GM23338 (cell line): Measurements from ENCODE around the gene DTL. TPM values are rescaled to one million over a fixed set of nuclear protein-coding genes. Genes with fewer than 3 reads are reported as not detected.

Experiments
- ATAC-seq: fragments of 200-7000 bp; cut with Tn5 transposase; 3 replicates; pipeline ENCODE4 v1.9.1; 2020
- DNase-seq: peaks from one replicate; pipeline ENCODE4 v3.0.0-alpha.2; 2015; ENCODE audit warnings: low spot score
- H2AFZ ChIP-seq: fragments of 200-600 bp; sonication (generic); 2 replicates; pipeline ENCODE4 v1.8.0; 2016; ENCODE audit warnings: antibody characterized with exemption, mild to moderate bottlenecking, moderate library complexity
- H3F3A ChIP-seq: fragments of 200-600 bp; sonication (generic); replicated peaks from 2 replicates; pipeline ENCODE4 v1.8.0; 2017; ENCODE audit warnings: antibody characterized with exemption, mixed run types, low read depth
- H3K27ac ChIP-seq: fragments of 200-600 bp; sonication (generic); 2 replicates; pipeline ENCODE4 v1.6.1; 2016; ENCODE audit warnings: low read depth
- H3K27me3 ChIP-seq: fragments of 200-600 bp; sonication (generic); 2 replicates; pipeline ENCODE4 v1.8.0; 2016; ENCODE audit warnings: mild to moderate bottlenecking, mixed run types, moderate library complexity; ENCODE audit not compliant: insufficient read depth
- H3K36me3 ChIP-seq: fragments of 200-600 bp; sonication (generic); 2 replicates; pipeline ENCODE4 v1.8.0; 2016; ENCODE audit warnings: mild to moderate bottlenecking; ENCODE audit not compliant: insufficient read depth
- H3K4me1 ChIP-seq: fragments of 200-600 bp; sonication (generic); 2 replicates; pipeline ENCODE4 v1.8.0; 2016; ENCODE audit warnings: mild to moderate bottlenecking, moderate library complexity; ENCODE audit not compliant: insufficient read depth
- H3K4me2 ChIP-seq: fragments of 200-600 bp; sonication (generic); 2 replicates; pipeline ENCODE4 v1.7.1; 2017; ENCODE audit warnings: mixed run types
- H3K4me3 ChIP-seq: fragments of 200-600 bp; sonication (generic); 2 replicates; pipeline ENCODE4 v1.6.1; 2016; ENCODE audit warnings: mixed run types
- H3K79me2 ChIP-seq: fragments of 200-600 bp; sonication (generic); replicated peaks from 2 replicates; pipeline ENCODE4 v1.8.0; 2017; ENCODE audit warnings: mild to moderate bottlenecking; ENCODE audit not compliant: insufficient read depth
- H3K9me2 ChIP-seq: fragments of 200-600 bp; sonication (generic); 2 replicates; pipeline ENCODE4 v1.8.0; 2017; ENCODE audit not compliant: insufficient read depth
- H4K20me1 ChIP-seq: fragments of 200-600 bp; sonication (generic); replicated peaks from 2 replicates; pipeline ENCODE4 v1.8.0; 2017; ENCODE audit warnings: mild to moderate bottlenecking; ENCODE audit not compliant: insufficient read depth
- H3K27ac Mint-ChIP-seq: 2 replicates; pipeline ENCODE4 v1.8.0; 2020; ENCODE audit warnings: inconsistent platforms, mild to moderate bottlenecking, moderate library complexity, mixed read lengths
- H3K27me3 Mint-ChIP-seq: 3 replicates; pipeline ENCODE4 v1.8.0; 2022; ENCODE audit warnings: low read depth, mild to moderate bottlenecking, moderate library complexity, mixed read lengths, inconsistent platforms; ENCODE audit not compliant: insufficient read depth, poor library complexity
- H3K36me3 Mint-ChIP-seq: 3 replicates; pipeline ENCODE4 v1.8.0; 2021; ENCODE audit warnings: low read depth, mild to moderate bottlenecking, inconsistent platforms, moderate library complexity, mixed read lengths
- H3K4me1 Mint-ChIP-seq: 3 replicates; pipeline ENCODE4 v1.8.0; 2020; ENCODE audit warnings: mild to moderate bottlenecking, inconsistent platforms, mixed read lengths
- H3K4me3 Mint-ChIP-seq: 3 replicates; pipeline ENCODE4 v1.8.0; 2021; ENCODE audit warnings: moderate library complexity, mild to moderate bottlenecking, inconsistent platforms, mixed read lengths
- H3K9me3 Mint-ChIP-seq: 3 replicates; pipeline ENCODE4 v1.8.0; 2020; ENCODE audit warnings: moderate library complexity, mild to moderate bottlenecking, inconsistent platforms, mixed read lengths
- CREB1 ChIP-seq: fragments of 250-450 bp; sonication (Bioruptor Pico); IDR thresholded peaks from 2 replicates; pipeline ENCODE4 v1.5.0; 2020; ENCODE audit warnings: low read depth, mild to moderate bottlenecking, moderate library complexity
- ETS1 ChIP-seq: IDR thresholded peaks from 2 replicates; pipeline ENCODE4 v1.6.1; 2016; ENCODE audit warnings: antibody characterized with exemption
- EZH2 ChIP-seq: fragments of 200-600 bp; sonication (generic); IDR thresholded peaks from one replicate; pipeline ENCODE4 v1.8.0; 2017; ENCODE audit warnings: antibody characterized with exemption, mild to moderate bottlenecking, low read depth; ENCODE audit not compliant: unreplicated experiment
- EZH2phosphoT487 ChIP-seq: fragments of 200-600 bp; sonication (generic); IDR thresholded peaks from one replicate; pipeline ENCODE4 v1.8.1; 2018; ENCODE audit warnings: antibody characterized with exemption; ENCODE audit not compliant: unreplicated experiment
- JUNB ChIP-seq: IDR thresholded peaks from one replicate; pipeline ENCODE4 v1.6.1; 2016; ENCODE audit warnings: antibody characterized with exemption; ENCODE audit not compliant: unreplicated experiment
- NANOG ChIP-seq: IDR thresholded peaks from 2 replicates; pipeline ENCODE4 v1.6.1; 2016; ENCODE audit warnings: antibody characterized with exemption, borderline replicate concordance
- POLR2AphosphoS5 ChIP-seq: IDR thresholded peaks from 2 replicates; pipeline ENCODE4 v1.6.1; 2016; ENCODE audit warnings: antibody characterized with exemption, low read depth
- STAT1 ChIP-seq: IDR thresholded peaks from one replicate; pipeline ENCODE4 v1.6.1; 2016; ENCODE audit warnings: antibody characterized with exemption; ENCODE audit not compliant: unreplicated experiment
- ZNF114 ChIP-seq: fragments of 250-450 bp; sonication (Bioruptor Pico); IDR thresholded peaks from 2 replicates; pipeline ENCODE4 v1.5.0; 2020; ENCODE audit warnings: mild to moderate bottlenecking, moderate library complexity
- ZNF331 ChIP-seq: fragments of 250-450 bp; sonication (Bioruptor Pico); IDR thresholded peaks from 2 replicates; pipeline ENCODE4 v1.5.0; 2020; ENCODE audit warnings: low read depth, mild to moderate bottlenecking, moderate library complexity
- polyA plus RNA-seq: library from polyadenylated mRNA; unstranded; fragments of >200 nt; fragmentation: Nextera tagmentation; extraction: Ambion mirVana; gene quantifications from 2 replicates; pipeline ENCODE4 v1.2.1, GENCODE V29; 2016
- total RNA-seq: library from RNA; depleted of rRNA; stranded (reverse); fragments of >200 nt; shearing (Covaris generic); gene quantifications from 2 replicates; pipeline ENCODE4 v1.2.3, GENCODE V29; 2014
- TF ChIP-seq, protein P1 (sequence below): fragments of 250-450 bp; sonication (Bioruptor Pico); IDR thresholded peaks from 2 replicates; pipeline ENCODE4 v1.5.0; 2020; ENCODE audit warnings: mild to moderate bottlenecking, moderate library complexity

DTL gene
- total and polyA plus RNA-seq, 2 experiments from 2014 or later = 26.5 to 58.8 TPM

DNA sequence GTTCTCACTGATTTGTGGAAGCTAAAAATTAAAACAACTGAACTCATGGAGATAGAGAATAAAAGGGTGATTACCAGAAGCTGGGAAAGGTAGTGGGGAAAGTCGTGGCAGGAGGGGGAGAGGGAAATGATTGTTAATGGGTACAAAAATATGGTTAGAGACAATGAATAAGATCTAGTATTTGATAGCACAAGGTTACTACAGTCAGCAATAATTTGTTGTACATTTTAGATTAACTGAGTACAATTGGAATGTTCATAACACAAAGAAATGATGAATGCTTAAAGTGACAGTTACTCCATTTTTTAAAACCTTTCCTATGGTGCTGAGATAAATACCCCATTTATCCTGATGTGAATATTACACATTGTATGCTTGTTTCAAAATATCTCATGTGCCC, 102.3 kb downstream of the DTL start:
- no peak for TF ChIP-seq ZNF114 (CRISPR knock-in tag)
- no peak for TF ChIP-seq ZNF331 (CRISPR knock-in tag)
- no peak for TF ChIP-seq STAT1
- no peak for TF ChIP-seq EZH2
- TF ChIP-seq CREB1 (CRISPR knock-in tag) = no peak
- no peak for TF ChIP-seq EZH2phosphoT487
- TF ChIP-seq ETS1 = no peak
- TF ChIP-seq POLR2AphosphoS5 = no peak
- TF ChIP-seq, protein P1, sequence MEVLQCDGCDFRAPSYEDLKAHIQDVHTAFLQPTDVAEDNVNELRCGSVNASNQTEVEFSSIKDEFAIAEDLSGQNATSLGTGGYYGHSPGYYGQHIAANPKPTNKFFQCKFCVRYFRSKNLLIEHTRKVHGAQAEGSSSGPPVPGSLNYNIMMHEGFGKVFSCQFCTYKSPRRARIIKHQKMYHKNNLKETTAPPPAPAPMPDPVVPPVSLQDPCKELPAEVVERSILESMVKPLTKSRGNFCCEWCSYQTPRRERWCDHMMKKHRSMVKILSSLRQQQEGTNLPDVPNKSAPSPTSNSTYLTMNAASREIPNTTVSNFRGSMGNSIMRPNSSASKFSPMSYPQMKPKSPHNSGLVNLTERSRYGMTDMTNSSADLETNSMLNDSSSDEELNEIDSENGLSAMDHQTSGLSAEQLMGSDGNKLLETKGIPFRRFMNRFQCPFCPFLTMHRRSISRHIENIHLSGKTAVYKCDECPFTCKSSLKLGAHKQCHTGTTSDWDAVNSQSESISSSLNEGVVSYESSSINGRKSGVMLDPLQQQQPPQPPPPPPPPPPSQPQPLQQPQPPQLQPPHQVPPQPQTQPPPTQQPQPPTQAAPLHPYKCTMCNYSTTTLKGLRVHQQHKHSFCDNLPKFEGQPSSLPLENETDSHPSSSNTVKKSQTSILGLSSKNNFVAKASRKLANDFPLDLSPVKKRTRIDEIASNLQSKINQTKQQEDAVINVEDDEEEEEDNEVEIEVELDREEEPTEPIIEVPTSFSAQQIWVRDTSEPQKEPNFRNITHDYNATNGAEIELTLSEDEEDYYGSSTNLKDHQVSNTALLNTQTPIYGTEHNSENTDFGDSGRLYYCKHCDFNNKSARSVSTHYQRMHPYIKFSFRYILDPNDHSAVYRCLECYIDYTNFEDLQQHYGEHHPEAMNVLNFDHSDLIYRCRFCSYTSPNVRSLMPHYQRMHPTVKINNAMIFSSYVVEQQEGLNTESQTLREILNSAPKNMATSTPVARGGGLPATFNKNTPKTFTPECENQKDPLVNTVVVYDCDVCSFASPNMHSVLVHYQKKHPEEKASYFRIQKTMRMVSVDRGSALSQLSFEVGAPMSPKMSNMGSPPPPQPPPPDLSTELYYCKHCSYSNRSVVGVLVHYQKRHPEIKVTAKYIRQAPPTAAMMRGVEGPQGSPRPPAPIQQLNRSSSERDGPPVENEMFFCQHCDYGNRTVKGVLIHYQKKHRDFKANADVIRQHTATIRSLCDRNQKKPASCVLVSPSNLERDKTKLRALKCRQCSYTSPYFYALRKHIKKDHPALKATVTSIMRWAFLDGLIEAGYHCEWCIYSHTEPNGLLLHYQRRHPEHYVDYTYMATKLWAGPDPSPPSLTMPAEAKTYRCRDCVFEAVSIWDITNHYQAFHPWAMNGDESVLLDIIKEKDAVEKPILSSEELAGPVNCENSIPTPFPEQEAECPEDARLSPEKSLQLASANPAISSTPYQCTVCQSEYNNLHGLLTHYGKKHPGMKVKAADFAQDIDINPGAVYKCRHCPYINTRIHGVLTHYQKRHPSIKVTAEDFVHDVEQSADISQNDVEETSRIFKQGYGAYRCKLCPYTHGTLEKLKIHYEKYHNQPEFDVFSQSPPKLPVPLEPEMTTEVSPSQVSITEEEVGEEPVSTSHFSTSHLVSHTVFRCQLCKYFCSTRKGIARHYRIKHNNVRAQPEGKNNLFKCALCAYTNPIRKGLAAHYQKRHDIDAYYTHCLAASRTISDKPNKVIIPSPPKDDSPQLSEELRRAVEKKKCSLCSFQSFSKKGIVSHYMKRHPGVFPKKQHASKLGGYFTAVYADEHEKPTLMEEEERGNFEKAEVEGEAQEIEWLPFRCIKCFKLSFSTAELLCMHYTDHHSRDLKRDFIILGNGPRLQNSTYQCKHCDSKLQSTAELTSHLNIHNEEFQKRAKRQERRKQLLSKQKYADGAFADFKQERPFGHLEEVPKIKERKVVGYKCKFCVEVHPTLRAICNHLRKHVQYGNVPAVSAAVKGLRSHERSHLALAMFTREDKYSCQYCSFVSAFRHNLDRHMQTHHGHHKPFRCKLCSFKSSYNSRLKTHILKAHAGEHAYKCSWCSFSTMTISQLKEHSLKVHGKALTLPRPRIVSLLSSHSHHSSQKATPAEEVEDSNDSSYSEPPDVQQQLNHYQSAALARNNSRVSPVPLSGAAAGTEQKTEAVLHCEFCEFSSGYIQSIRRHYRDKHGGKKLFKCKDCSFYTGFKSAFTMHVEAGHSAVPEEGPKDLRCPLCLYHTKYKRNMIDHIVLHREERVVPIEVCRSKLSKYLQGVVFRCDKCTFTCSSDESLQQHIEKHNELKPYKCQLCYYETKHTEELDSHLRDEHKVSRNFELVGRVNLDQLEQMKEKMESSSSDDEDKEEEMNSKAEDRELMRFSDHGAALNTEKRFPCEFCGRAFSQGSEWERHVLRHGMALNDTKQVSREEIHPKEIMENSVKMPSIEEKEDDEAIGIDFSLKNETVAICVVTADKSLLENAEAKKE (CRISPR knock-in tag) = no peak
- TF ChIP-seq JUNB = no peak
- TF ChIP-seq NANOG = no peak
- Histone ChIP-seq H3K36me3 (no peaks in the 10 kb centered on the region), H3K27me3 (no peaks in the 10 kb centered on the region), H3K4me2 (no peak overlapping the region), H3K79me2 (no peaks in the 10 kb centered on the region), H3F3A (no peaks in the 10 kb centered on the region), H3K4me3 (no peak overlapping the region), H3K9me2 (no peaks in the 10 kb centered on the region), H2AFZ (no peak overlapping the region), H3K27ac (no peak overlapping the region), H4K20me1 (no peaks in the 10 kb centered on the region), H3K4me1 (no peaks in the 10 kb centered on the region)
- Mint-ChIP-seq H3K27ac (no peak overlapping the region), H3K27me3 (peaks cover 5% of the 10 kb centered on the region), H3K4me1 (no peaks in the 10 kb centered on the region), H3K9me3 (no peaks in the 10 kb centered on the region; the same call in 2 of the 3 replicates), H3K36me3 (no peaks in the 10 kb centered on the region), H3K4me3 (no peak overlapping the region)
- DNase-seq (no peak), ATAC-seq (no peak)
